ENCODE data around the gene TMEM225.

Gene TMEM225

DNA sequence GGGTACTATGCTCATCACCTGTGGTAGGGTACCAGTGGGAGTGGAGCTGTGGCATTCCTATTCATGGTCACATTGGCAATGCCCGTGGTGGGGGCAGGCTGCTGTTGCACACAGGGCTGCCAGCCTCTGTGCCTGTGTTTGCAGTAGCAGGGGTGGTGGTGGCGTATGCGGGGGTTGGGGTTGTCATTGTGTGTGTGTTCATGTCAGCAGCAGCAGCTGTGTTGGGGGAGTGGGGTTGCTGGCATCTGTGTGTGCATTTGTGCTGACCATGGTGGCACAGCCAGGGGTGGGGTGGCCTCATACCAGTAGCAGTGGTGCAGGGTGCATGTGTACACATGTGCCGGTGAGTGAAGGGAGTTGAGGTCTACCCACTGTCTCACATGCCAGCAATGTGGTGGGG lies 34.4 kb downstream of the TMEM225 start:
- no peak for TF ChIP-seq ZFX (IDR thresholded peaks at IDR 0.05; ENCODE audit: borderline replicate concordance)
- TF ChIP-seq, protein P1, sequence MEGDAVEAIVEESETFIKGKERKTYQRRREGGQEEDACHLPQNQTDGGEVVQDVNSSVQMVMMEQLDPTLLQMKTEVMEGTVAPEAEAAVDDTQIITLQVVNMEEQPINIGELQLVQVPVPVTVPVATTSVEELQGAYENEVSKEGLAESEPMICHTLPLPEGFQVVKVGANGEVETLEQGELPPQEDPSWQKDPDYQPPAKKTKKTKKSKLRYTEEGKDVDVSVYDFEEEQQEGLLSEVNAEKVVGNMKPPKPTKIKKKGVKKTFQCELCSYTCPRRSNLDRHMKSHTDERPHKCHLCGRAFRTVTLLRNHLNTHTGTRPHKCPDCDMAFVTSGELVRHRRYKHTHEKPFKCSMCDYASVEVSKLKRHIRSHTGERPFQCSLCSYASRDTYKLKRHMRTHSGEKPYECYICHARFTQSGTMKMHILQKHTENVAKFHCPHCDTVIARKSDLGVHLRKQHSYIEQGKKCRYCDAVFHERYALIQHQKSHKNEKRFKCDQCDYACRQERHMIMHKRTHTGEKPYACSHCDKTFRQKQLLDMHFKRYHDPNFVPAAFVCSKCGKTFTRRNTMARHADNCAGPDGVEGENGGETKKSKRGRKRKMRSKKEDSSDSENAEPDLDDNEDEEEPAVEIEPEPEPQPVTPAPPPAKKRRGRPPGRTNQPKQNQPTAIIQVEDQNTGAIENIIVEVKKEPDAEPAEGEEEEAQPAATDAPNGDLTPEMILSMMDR (IDR thresholded peaks at IDR 0.05), result no peak
- H3K27ac ChIP-seq, result no peak overlapping the region

DNA sequence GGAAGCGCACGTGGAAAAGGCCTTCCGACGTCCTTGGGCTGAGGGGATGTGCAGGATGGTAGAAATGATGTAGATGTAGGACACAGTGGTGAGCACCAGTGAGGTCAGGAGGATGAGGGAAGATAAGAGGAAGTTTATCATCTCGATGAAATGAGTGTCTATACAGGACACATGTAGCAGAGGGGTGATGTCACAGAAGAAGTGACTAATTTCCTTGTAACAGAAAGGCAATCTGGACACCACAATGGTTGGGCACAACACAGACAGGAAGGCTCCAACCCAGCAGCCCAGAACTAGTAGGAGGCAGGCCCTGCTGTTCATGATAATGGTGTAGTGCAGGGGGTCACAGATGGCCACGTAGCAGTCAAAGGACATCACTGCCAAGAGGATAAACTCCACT lies 44.3 kb downstream of the TMEM225 start:
- no peak overlapping the region for H3K27ac ChIP-seq
- TF ChIP-seq, protein P1 (IDR thresholded peaks at IDR 0.05), result no peak
- TF ChIP-seq ZFX (IDR thresholded peaks at IDR 0.05; ENCODE audit: borderline replicate concordance), result no peak

DNA sequence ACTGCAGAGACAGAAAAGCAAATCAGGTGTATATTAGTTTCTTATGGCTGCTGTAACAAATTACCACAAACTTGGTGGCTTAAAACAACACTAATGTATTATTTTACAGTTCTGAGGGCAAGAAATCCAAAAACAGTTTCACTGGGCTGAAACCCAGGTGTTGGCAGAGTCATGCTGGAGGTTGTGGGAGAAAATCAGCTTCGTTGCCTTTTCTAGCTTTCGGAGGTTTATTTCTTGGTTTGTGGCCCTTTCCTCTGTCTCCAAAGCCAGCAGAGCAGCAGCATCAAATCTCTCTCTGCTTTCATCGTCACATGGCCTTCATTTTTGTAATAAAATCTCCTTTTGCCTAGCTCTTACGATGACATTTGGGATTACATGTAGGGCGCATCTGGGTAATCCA lies 46.3 kb downstream of the TMEM225 start:
- no peak for TF ChIP-seq ZFX (IDR thresholded peaks at IDR 0.05; ENCODE audit: borderline replicate concordance)
- TF ChIP-seq, protein P1 (IDR thresholded peaks at IDR 0.05), result no peak
- H3K27ac ChIP-seq, result no peak overlapping the region

DNA sequence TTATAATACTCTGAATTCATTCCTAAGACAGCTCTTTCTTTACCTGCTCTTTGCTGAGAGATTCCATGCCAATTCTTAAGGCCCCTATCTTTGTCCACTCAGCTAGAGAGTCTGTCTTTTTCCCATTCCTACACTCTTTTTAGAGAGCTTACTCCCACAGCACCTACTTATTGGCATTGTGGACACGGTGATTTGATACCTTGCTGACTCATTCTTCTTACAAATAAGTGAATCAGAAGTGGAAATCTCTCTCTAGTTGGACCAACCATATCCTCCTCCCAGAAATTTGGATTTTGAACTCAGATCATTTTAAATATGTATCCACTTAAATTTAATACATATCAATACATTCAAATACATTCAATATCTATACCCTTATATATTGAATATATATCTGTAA lies 46.8 kb downstream of the TMEM225 start:
- H3K27ac ChIP-seq, result no peak overlapping the region
- no peak for TF ChIP-seq ZFX (IDR thresholded peaks at IDR 0.05; ENCODE audit: borderline replicate concordance)
- TF ChIP-seq, protein P1 (IDR thresholded peaks at IDR 0.05), result no peak

DNA sequence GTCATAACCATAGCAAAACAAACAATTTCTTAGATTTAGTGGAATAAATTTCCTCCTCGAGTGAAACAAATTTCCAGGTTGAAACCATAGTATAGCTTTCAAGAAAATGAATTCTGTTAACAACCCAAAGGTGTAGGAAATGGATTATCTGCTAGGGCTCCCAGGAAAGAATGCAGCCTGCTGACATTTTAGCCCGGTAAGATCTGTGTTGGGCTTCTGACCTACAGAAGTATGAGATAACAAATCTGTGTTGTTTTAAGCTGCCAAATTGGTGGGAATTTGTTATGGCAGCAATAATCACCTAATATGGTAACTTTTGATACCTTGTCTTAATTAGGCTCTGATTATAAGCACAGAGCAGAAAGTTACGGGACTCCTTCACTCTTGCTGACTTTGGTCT lies 47.3 kb downstream of the TMEM225 start:
- H3K27ac ChIP-seq, result no peak overlapping the region
- TF ChIP-seq, protein P1 (IDR thresholded peaks at IDR 0.05), result no peak
- TF ChIP-seq ZFX (IDR thresholded peaks at IDR 0.05; ENCODE audit: borderline replicate concordance), result no peak

DNA sequence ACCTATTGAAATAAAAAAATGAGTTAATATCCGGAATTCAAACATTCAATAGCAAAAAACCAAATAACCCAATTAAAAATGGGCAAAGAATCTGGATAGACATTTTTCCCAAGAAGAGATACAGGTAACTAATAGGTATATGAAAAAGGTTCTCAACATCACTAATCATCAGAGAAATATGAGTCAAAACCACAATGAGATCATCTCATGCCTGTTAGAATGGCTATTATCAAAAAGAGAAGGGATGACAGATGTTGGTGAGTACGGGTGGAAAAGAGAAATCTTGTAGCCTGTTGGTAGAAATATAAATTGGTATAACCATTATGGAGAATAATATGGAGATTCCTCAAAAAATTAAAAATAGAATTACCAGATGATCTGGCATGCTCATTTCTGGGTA lies 52.4 kb downstream of the TMEM225 start:
- H3K27ac ChIP-seq, result no peak overlapping the region
- no peak for TF ChIP-seq ZFX (IDR thresholded peaks at IDR 0.05; ENCODE audit: borderline replicate concordance)
- TF ChIP-seq, protein P1 (IDR thresholded peaks at IDR 0.05), result no peak
